SK-MEL-5 (cell line): ENCODE measurements around the gene AKAP11. TPM values are rescaled to one million over a fixed set of nuclear protein-coding genes. Genes with fewer than 3 reads are reported as not detected.

Experiments used
- DNase-seq: peaks from one replicate; pipeline ENCODE4 v3.0.0-alpha.2; 2016; ENCODE audit warnings: low read depth, low spot score
- in situ Hi-C: cut with HindIII; loops from 2 replicates; pipeline ENCODE4 v1.10.0; 2016; ENCODE audit warnings: low sequenced_read_pairs, high pct_unique_total_duplicates, low pct_unique_long_range_greater_than_20kb
- total RNA-seq: library from RNA; depleted of rRNA; stranded (reverse); fragments of >200 nt; shearing (Covaris generic); gene quantifications from 2 replicates; pipeline ENCODE4 v1.2.3, GENCODE V29; 2014

Gene AKAP11
- total RNA-seq, 1 experiment from 2014 or later: 15.8 TPM

DNA sequence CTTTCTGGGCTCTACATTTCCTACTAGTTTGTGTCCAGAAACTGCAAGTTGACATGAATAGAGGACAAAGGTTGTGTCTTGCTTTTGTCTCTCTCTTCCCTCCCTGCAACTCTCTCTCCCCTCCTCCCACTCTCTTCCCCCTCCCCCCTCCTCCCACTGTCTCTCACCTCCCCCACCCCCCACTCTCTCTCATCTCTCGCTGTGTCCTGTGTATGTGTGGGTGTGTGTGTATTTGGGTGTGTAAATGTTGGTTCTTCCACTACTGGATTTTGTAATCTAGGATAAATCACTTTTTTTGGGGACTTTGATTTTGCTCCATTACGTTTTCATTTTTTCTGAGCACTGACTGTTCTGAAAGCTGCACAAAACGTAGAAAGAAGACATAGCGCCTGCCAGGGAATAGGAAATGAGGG, 48.4 kb downstream of the AKAP11 start:
- no peak for DNase-seq
- in situ Hi-C loops: no loop called here

DNA sequence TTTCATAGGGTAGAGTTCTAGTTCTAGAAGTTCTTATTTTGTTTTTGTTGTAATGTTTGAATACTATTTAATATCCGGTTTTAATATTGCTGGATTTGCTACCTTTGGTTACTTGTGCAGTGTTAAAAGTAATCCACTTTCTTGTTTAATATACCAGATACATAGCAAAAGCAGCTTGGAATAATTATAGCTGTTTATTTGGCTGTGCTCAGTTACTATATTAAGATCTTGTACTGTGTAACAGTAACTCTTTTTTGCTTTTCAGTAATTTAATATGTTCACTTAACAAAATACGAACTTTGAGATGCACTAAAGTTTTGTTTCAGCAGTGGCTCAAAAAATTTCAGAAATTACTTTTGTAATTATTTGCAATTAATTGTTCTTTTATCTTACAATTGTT, 50.9 kb downstream of the AKAP11 start:
- in situ Hi-C loops: no loop called here
- DNase-seq: no peak

DNA sequence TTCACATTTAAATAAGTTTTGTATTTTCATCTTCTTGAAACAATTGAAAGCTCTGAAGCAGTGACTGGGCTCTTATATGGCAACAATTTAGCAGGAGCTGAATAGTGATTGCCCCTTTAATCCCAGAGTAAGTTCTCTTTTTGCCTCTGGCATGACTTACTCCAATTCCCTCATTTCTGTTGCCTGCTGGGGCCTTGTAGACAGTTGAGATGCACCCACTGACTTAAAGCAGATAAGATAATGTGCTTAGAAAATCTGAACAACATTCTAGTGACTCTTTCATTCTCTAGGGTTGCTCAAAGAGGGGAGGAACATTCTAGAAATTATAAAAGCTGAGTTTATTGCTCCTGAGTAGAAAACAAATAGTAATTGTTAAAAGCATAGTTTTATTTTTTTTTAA, 52.8 kb downstream of the AKAP11 start:
- in situ Hi-C loops: no loop called here

DNA sequence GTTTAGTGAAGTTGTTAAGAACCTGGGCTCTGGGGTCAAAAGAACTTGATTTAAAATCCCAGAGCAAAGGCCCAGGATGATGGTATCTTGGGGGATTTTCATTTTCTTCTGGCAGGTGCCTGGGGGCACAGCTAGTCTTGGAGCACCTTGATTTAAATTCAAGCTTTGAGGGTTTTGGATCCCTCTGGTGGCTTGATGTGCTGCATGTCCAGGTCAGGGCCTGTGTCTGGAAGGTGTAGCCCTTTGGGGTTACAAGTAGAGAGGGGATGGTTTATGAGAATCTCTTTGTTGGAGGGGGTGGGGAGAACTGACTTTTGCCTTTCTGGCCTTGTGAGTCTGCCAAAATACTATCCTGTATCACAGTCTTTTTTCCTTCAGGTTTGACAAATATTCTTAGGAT, 55.8 kb downstream of the AKAP11 start:
- in situ Hi-C loops: no loop called here
- no peak for DNase-seq

More for the DNA sequence above, 52.8 kb downstream of the AKAP11 start:
- DNase-seq: no peak

DNA sequence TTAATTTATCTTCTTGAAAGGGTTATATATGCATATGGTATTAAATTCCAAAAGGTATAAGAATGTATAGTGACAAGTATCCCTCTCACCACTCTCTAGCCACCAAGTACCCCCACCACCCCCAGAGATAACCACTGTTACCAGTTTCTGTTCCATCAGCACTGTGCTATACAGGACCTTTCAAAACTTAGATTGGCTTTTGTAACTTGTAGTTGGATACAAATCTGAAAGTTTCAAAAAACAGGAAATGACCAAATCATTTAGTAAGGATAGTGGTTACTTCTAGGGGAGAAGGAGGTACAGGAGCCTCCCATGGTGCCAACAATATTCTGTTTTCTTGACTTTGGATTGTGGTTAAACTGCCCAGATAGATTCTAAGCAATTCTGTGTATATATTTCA, 56.7 kb downstream of the AKAP11 start:
- in situ Hi-C loops: no loop called here
- no peak for DNase-seq

DNA sequence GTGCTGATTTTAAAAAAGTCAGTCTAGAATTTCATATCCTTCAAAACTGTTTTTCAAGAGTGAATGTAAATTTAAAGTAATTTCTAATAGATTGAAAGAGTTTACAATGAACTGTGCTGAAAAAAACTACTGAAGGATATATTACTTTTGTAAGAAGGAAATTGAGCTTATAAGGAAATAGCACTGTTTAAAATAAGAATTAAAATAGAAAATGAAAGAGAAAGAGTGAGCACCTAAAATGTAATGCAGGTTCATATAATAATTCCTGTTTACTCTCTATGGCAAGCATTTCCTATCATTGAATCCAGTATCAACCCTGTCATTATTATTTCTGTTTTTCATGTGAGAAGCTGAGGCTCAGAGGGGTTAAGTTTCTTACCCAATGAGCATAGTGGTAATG, 57.3 kb downstream of the AKAP11 start:
- no peak for DNase-seq
- in situ Hi-C loops: no loop called here

DNA sequence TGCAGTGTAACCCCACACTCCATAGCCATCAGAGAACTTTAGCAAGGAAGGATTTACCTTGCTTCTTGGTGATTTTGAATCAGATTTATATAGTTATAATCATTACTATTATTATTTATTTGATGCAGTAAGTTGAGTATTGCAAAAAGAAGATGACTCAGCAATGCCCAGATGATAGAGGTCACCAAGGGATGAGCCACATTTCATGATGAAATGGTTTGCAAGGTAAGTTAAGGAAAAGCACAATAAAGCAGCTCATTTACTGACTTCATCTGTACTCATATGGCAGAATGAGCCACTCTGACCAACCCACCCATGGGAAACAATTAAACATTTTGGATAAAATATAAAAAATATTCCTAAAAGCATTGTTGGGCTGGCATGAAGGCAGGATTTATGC, 59.1 kb downstream of the AKAP11 start:
- no peak for DNase-seq

DNA sequence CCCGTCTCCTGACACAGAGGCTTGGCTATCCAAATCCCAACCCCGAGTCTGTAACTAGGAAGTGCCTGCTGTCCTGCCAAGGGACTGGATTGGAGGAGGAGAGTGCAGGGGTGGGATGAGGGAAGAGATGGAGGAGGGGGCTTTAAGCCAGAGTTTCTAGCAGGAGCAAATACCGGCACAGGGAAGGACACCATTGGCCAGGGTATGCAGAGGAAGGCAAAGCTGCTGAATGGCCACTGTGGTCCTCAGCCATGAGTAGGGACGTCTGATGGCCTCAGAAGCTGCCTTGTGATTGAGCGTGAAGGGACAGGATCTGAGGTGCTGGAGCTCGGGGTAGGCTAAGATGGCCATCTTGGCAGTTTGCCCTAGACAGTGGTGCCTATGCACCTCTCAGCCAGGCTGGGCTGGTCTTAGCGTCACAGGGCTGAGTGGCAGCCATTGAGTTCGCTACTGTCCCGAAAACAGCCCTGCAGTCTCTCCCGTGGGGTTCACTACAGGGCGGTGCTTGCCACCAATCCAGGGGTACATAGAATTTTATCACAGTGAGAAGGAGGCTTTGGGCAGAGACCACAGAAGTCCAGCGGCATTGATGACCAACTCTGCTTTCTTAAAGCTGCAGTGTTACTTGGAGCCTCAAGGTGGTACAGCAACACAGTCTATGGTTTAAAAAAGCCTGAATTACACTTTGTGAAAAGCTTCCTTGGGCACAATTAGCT, 61.8 kb downstream of the AKAP11 start:
- in situ Hi-C loops: no loop called here
- peak; percentile 72 for DNase-seq

More for the DNA sequence above, 59.1 kb downstream of the AKAP11 start:
- in situ Hi-C loops: no loop called here

DNA sequence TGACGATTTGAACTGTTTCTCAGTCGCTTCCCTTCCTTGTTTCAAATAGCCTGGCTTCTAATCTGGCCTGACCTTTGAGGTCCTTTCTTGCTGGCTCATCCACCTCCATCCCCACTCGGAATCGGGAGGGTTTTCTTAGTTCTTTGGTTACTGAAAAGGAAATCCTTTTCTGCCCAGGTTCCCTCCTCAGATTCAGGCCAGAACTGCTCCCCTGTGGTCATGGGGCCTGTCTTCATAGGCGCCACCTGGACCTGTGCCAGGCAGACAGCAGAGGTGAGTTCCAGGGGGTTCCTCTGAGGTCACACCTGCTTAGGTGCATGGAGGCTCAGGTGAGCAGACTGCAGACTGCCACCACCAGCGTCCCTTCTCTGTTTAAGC, 62.4 kb downstream of the AKAP11 start:
- in situ Hi-C loops: no loop called here
- no peak for DNase-seq

DNA sequence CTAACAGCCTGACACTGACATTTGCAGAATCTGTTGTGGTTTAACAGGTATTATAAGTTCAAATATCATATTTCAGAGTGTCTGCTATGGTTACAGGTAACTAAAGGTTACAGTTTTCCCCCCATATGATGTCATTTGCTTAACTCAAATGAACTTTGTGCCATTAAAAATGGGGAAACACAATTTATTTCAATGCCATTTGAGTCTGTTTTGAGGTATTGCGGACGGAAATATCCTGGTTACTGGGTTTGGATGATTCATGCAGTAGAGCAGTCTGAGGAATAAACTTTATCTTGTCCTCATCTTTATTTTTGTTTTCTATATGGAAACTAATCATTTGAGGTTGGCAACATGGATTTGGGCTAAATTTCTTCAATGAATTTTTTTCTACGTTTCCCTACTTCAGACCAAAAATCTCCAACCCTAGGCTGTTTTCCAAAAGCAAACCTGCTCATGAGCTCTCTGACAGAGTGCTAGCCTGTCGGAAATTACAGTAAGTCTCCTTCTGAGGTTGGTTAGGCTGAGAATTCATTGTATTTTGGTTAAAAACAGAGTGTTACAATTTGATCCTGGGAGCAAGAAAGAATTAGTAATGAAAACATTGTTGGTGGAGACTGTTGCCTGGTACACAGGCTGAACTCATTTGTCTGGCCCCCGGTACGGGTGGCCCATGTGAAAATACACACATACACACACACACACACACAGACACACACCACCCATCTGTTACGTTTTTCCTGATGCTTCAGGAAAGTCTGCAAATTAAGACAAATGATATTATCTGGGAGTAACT, 66.1 kb downstream of the AKAP11 start:
- DNase-seq: no peak
- in situ Hi-C loops: no loop called here

DNA sequence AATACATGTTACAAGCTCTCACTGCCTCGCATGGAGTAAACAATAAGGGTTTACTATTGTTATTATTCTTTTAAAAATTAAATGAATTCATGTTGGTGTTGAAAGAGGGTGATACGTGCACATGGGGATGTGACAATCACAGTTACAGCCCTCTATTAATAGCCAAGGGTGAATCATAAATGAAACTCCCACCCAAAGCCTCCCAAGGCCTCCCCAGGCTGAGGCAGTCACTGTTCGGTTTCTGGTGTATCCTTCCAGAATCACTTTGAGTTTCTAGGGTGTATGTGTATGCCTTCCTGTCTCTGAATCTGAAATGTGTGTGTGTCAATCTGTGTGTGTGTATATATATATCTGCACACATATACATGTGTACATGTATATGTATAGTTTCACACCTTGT, 73.4 kb downstream of the AKAP11 start:
- no peak for DNase-seq
- in situ Hi-C loops: no loop called here

DNA sequence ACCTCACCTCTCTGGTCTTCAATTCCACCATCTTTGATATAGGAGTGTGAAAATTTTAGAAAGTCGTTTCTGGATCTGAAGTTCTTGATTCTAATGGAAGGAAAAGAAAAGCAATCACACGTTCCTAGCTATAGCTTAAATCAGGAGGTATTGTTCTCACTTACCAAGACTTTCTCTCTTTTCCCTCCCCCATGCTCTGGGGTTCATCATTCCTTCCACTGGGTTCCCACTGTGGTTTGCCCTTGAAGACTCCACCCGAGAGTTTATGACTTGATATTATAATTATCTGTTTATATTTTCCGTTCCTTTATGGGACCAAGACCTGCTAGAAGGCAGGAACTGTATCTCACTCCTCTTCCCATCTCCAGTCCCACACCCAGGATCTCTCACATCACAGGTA, 76.6 kb downstream of the AKAP11 start:
- in situ Hi-C loops: no loop called here

DNA sequence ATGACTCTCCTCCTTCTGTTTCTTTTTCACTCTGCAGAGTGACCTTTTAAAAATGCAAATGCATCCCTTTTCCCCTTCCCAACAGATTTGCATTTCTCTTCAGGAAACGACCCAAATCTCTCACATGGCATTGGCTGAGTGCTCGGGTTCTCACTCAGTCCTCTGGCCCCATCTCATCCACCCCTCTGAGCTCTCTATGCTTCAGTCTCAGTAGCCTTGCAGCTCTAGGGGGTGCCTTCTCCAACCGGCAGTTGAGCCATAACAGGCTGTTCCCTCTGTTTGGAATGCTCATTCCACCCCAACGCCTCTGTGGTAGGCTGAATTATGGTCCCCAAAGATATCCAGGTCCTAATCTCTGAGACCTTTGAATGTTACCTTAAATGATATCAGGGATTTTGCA, 78.2 kb downstream of the AKAP11 start:
- DNase-seq: no peak
- in situ Hi-C loops: no loop called here

More for the DNA sequence above, 76.6 kb downstream of the AKAP11 start:
- no peak for DNase-seq

DNA sequence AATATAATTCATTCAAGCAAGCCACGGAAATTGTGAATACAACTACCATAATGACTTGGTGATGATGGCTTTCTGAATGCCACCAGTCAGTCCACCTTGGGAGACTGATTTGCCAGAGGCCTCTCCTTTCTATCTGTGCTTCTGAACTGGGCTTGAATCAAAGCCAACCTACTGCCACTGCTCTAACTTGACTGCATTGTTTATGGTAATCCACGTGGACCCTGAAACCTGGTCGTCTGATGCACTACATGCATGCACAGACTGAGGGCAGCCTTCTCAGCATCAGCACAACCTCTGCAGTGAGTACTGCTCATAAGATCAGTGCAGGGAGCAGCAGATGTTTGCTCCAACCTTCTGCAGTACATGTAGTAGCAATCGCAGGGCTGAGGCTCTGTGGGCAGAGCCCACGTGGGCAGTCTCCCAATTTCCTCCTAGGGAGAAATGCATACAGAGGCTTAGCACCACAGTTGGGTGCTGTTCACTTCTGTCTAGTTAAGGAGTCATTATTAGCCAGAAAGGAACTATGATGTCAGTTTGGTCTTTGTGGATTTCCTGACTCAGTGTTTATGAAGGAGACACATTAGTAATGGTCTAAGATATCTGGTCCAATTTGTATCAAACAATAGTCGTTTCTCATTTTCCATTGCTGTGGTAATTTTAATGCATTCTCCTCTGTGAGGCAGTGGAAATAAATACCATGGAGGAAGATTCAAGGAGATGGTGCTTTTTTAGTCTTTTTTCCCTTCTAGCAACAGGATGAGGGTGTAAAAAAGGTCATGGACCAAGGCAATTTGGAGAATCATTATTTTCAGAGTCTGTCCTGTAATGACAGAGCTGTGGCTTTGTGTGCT, 82.5 kb downstream of the AKAP11 start:
- peak; percentile 47 for DNase-seq
- in situ Hi-C loops: no loop called here

DNA sequence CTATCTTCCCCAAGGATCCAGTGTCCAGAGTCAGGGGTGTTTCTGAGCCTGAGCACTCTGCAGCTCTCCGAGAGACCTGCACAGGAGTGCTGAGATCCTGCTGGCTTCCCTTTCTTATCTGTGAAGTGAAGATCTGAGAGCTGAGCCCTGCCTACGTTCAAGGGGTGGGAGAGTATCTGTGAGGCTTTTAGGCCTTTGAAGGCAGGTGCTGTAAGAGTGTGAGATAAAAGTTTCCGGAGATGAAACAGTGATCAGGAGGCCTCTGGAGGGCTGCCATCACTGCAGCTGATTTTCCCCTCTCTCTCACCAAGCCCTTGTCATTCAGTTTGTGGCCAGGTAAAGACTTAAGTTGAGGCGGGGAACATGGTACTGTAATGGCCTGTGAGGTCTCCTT, 83.1 kb downstream of the AKAP11 start:
- in situ Hi-C loops: no loop called here
- no peak for DNase-seq

DNA sequence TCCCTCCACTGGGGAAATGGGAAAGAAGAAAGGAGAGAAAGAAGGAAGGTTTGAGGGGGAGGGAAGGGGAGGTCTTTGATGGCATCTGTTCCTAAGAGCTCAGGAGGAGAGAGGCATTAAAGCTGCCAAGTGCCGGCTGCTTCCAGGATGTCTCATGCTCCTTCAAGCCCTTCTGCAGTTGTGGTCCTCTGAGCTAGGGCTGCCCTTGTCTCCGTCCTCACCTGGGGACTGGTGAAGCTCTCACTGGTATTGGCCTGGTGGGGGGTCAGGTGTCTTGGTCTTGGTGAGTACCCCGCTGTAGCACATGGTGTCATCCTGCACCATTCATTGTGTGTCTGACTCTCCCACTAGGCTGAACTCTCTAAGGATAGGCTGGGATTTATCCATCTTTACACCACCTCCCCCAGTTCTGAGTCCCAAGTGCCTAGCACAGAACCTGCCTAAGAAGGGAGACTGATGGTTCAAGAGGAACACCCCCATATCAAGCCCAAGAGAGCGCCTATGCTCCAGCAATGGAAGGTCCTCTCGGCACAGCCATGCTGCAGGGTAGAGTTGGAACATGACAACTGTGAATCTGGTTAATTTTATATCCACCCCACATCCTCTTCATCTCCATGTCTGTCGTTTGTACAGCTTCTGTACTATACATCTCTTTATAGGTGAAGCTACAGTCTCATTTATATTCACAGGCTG, 83.7 kb downstream of the AKAP11 start:
- in situ Hi-C loops: no loop called here
- DNase-seq: no peak

DNA sequence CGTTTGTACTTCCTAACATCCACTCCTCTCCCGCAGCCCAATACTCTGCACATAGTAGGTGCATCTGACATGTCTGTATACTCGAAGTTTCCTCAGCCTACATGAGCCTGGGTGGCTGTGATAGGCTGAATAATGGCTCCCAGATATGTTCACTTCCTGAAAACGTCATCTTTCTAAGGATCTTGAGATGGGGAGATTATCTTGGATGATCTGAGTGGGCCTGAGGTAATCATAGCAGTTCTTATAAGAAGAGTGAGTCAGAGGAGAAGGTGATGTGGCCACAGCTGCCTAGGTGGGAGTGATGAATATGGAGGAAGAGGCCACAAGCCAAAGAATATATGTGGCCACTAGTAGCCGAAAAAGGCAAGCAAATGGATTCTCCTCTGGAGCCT, 84.2 kb downstream of the AKAP11 start:
- in situ Hi-C loops: no loop called here
- no peak for DNase-seq

DNA sequence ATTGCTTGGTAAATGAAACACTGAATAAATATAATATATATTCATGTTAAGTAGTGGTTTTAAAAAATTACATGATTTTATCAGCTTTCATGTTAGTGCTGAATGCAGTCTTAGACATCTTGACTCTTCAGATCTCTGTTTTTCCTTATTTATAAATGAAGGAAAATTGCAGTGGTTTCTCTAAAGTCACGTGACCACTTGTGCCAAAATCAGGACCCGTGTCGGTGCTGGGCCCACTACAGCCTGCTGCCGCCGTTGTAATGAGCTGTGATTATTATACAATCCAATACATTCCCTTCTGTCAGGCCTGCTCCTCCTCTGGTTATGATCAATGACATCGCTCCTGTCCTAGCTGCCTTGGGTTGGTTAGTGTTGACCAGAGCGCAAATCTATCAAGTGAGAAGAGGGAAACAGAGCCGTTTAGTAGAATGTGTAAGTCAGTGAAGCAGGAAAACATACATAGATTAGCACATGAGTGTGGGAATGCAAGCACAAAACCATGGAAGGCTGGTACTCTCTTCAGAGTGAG, 88.2 kb downstream of the AKAP11 start:
- in situ Hi-C loops: no loop called here

More for the DNA sequence above, 88.2 kb downstream of the AKAP11 start:
- DNase-seq: no peak
